22Rv1 (cell line): ENCODE data around the gene ZYG11B.

ENCODE experiments used
- CTCF ChIP-seq: fragments of 450-650 bp; IDR thresholded peaks from 2 replicates; pipeline ENCODE4 v1.5.1; 2017; ENCODE audit warnings: mild to moderate bottlenecking
- ZFX ChIP-seq: fragments of 450-650 bp; IDR thresholded peaks from 2 replicates; pipeline ENCODE4 v1.6.1; 2017; ENCODE audit warnings: antibody characterized with exemption, borderline replicate concordance

DNA sequence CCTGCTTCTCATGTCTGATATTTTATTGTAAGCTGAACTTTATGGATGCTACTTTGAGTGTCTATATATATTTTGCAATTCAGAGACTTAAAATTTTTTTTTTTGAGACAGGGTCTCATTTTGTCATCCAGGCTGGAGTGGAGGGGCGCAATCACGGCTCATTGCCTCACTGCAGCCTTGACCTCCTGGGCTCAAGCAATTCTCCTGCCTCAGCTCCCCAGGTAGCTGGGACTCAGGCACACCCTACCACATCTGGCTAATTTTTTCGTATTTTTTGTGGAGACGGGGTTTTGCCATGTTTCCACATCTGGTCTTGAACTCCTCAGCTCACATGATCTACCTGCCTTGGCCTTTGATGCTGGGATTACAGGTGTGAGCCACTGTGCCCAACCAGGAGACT, 124.7 kb downstream of the ZYG11B start:
- TF ChIP-seq CTCF, result no peak
- TF ChIP-seq ZFX, result no peak
